Chondrocyte (in vitro differentiated cells): ENCODE results near the gene HIF1AN. TPM values are rescaled to one million over a fixed set of nuclear protein-coding genes. Genes with fewer than 3 reads are reported as not detected.

ENCODE experiments used
- DNase-seq: peaks from one replicate; pipeline ENCODE4 v3.0.0; 2021; ENCODE audit warnings: mixed read lengths, low spot score
- H3K27ac Mint-ChIP-seq: one replicate; pipeline ENCODE4 v1.8.0; 2021; ENCODE audit warnings: mild to moderate bottlenecking, moderate library complexity, mixed read lengths; ENCODE audit not compliant: unreplicated experiment
- H3K27me3 Mint-ChIP-seq: 2 replicates; pipeline ENCODE4 v1.8.0; 2021; ENCODE audit warnings: low read depth, mixed read lengths
- H3K36me3 Mint-ChIP-seq: 2 replicates; pipeline ENCODE4 v1.8.0; 2021; ENCODE audit warnings: low read depth, mixed read lengths
- H3K4me1 Mint-ChIP-seq: 2 replicates; pipeline ENCODE4 v1.8.0; 2021; ENCODE audit warnings: low read depth, mild to moderate bottlenecking, mixed read lengths
- H3K4me3 Mint-ChIP-seq: one replicate; pipeline ENCODE4 v1.8.0; 2021; ENCODE audit warnings: mild to moderate bottlenecking, moderate library complexity, mixed read lengths; ENCODE audit not compliant: unreplicated experiment
- H3K9me3 Mint-ChIP-seq: 2 replicates; pipeline ENCODE4 v1.8.0; 2021; ENCODE audit warnings: low read depth, mixed read lengths
- total RNA-seq: library from RNA; stranded (reverse); gene quantifications from 3 replicates; pipeline ENCODE4 v1.2.1, GENCODE V29; 2021
- TF ChIP-seq, protein P1 (sequence below): fragments of 200-600 bp; sonication (generic); IDR thresholded peaks from 2 replicates; pipeline ENCODE4 v1.5.0; 2021; ENCODE audit warnings: antibody characterized with exemption, mild to moderate bottlenecking, moderate library complexity

HIF1AN gene
- total RNA-seq, 1 donor from 2014 or later: 43.1 TPM

GRCh38 chr10:100607439-100607838 is 71.7 kb downstream of the HIF1AN start:
- Mint-ChIP-seq H3K4me1 (no peaks in the 10 kb centered on the region), H3K4me3 (no peak overlapping the region), H3K27me3 (peaks cover 58% of the 10 kb centered on the region), H3K27ac (no peak overlapping the region), H3K36me3 (peaks cover 3% of the 10 kb centered on the region), H3K9me3 (peaks cover 19% of the 10 kb centered on the region)
- TF ChIP-seq, protein P1, sequence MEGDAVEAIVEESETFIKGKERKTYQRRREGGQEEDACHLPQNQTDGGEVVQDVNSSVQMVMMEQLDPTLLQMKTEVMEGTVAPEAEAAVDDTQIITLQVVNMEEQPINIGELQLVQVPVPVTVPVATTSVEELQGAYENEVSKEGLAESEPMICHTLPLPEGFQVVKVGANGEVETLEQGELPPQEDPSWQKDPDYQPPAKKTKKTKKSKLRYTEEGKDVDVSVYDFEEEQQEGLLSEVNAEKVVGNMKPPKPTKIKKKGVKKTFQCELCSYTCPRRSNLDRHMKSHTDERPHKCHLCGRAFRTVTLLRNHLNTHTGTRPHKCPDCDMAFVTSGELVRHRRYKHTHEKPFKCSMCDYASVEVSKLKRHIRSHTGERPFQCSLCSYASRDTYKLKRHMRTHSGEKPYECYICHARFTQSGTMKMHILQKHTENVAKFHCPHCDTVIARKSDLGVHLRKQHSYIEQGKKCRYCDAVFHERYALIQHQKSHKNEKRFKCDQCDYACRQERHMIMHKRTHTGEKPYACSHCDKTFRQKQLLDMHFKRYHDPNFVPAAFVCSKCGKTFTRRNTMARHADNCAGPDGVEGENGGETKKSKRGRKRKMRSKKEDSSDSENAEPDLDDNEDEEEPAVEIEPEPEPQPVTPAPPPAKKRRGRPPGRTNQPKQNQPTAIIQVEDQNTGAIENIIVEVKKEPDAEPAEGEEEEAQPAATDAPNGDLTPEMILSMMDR: no peak
- DNase-seq: no peak

Other genes starting within 250 kb of the HIF1AN start
- 25.9 to 35.1 TPM (median 29.7 TPM) in 3 replicates for gene BLOC1S2, start 249.3 kb upstream of the HIF1AN start, total RNA-seq
- not detected in 3 replicates for gene PKD2L1, start 205.7 kb upstream of the HIF1AN start, total RNA-seq
- 54.4 to 74.1 TPM (median 72.2 TPM) in 3 replicates for gene SCD, start 188.7 kb upstream of the HIF1AN start, total RNA-seq
- not detected in 3 replicates for gene WNT8B, start 72.9 kb upstream of the HIF1AN start, total RNA-seq
- 8.5 to 12.4 TPM (median 8.9 TPM) in 3 replicates for gene SEC31B, start 16.1 kb upstream of the HIF1AN start, total RNA-seq
- gene NDUFB8, start 6.1 kb upstream of the HIF1AN start, total RNA-seq: 124 to 134 TPM (median 127 TPM) in 3 replicates
- gene PAX2, start 209.6 kb downstream of the HIF1AN start, total RNA-seq: 0.62 to 0.87 TPM in 2 of 3 replicates, not detected in the other